GM12878 (cell line): ENCODE measurements around the gene FKBP9. TPM values are rescaled to one million over a fixed set of nuclear protein-coding genes. Genes with fewer than 3 reads are reported as not detected.

ENCODE experiments used
- ATAC-seq: fragments of 200-7000 bp; cut with Tn5 transposase; 3 replicates; pipeline ENCODE4 v1.9.1; 2020; ENCODE audit warnings: mild to moderate bottlenecking, moderate library complexity
- BruUV-seq: library from RNA; stranded (reverse); fragments of 400-500 nt; replicated peaks from 2 replicates; lab custom pipeline; 2021; lab: Mats Ljungman, UMichigan
- CTCF ChIA-PET: fragments of 300-600 bp; sonication (Branson Sonifier 250); formaldehyde crosslinking; extraction: SDS; loops from one replicate; lab custom pipeline; 2021; ENCODE audit warnings: inconsistent platforms; lab: Yijun Ruan, JAX
- POLR2A ChIA-PET: fragments of 350-600 bp; formaldehyde crosslinking; extraction: SDS; loops from one replicate; lab custom pipeline; 2021; ENCODE audit warnings: inconsistent platforms; lab: Charles Lee
- RAD21 ChIA-PET: fragments of 300-600 bp; sonication (Branson Sonifier 250); formaldehyde crosslinking; loops from one replicate; lab custom pipeline; 2023; ENCODE audit warnings: antibody characterized with exemption; ENCODE audit not compliant: unreplicated experiment; lab: Charles Lee
- SMC1A ChIA-PET: fragments of 300-600 bp; sonication (Branson Sonifier 250); formaldehyde crosslinking; loops from one replicate; lab custom pipeline; 2023; ENCODE audit not compliant: unreplicated experiment, uncharacterized antibody; lab: Charles Lee
- DNase-seq: peaks from one replicate; pipeline ENCODE4 v3.0.0-alpha.2; 2011; ENCODE audit warnings: low read depth, low spot score
- FAIRE-seq: peaks from 3 replicates; lab custom pipeline; 2011; peaks lifted over from hg19 to GRCh38; lab: Jason Lieb, UNC
- H2AFZ ChIP-seq: 2 replicates; pipeline ENCODE4 v1.6.0; 2011; ENCODE audit warnings: low read depth, low read length, control low read depth; ENCODE audit not compliant: control insufficient read depth
- H3K27ac ChIP-seq: 2 replicates; pipeline ENCODE4 v1.5.1; 2011; ENCODE audit warnings: control low read depth; ENCODE audit not compliant: control insufficient read depth, insufficient read depth
- H3K27me3 ChIP-seq, 2 experiments: replicated peaks in 1 of 2; 2 replicates each; pipeline versions ENCODE4 v1.6.0 to v1.6.1; 2011; ENCODE audit warnings: low read length in 1 of 2; ENCODE audit not compliant: control insufficient read depth in 2 of 2, insufficient read depth in 2 of 2
- H3K36me3 ChIP-seq, 2 experiments: 2 replicates each; pipeline ENCODE4 v1.5.1; 2011; ENCODE audit warnings: low read length in 1 of 2; ENCODE audit not compliant: control insufficient read depth in 2 of 2, insufficient read depth in 2 of 2
- H3K4me1 ChIP-seq: 2 replicates; pipeline ENCODE4 v1.6.1; 2011; ENCODE audit warnings: mild to moderate bottlenecking, low read length, moderate library complexity, mixed read lengths; ENCODE audit not compliant: control insufficient read depth, insufficient read depth
- H3K4me2 ChIP-seq: 2 replicates; pipeline ENCODE4 v1.6.0; 2011; ENCODE audit warnings: control low read depth; ENCODE audit not compliant: control insufficient read depth, insufficient read depth
- H3K4me3 ChIP-seq: fragments of 200-600 bp; sonication (generic); 2 replicates; pipeline ENCODE4 v1.5.1; 2016
- H3K79me2 ChIP-seq: 2 replicates; pipeline ENCODE4 v1.6.0; 2011; ENCODE audit warnings: low read length; ENCODE audit not compliant: control insufficient read depth, insufficient read depth
- H3K9ac ChIP-seq: 2 replicates; pipeline ENCODE4 v1.8.0; 2011; ENCODE audit warnings: low read length, control low read depth, mixed read lengths; ENCODE audit not compliant: control insufficient read depth, insufficient read depth
- H3K9me3 ChIP-seq: replicated peaks from 3 replicates; pipeline ENCODE4 v1.5.1; 2011; ENCODE audit warnings: mild to moderate bottlenecking, low read length; ENCODE audit not compliant: control insufficient read depth, insufficient read depth
- H4K20me1 ChIP-seq: 2 replicates; pipeline ENCODE4 v1.6.0; 2011; ENCODE audit not compliant: control insufficient read depth, insufficient read depth
- ATF7 ChIP-seq: fragments of 450-650 bp; IDR thresholded peaks from 2 replicates; pipeline ENCODE4 v1.6.1; 2016; ENCODE audit warnings: low read depth, mild to moderate bottlenecking
- BCL11A ChIP-seq: IDR thresholded peaks from 2 replicates; pipeline ENCODE4 v1.6.1; 2011; ENCODE audit warnings: low read depth, low read length
- JUNB ChIP-seq: IDR thresholded peaks from 2 replicates; pipeline ENCODE4 v1.6.1; 2016; ENCODE audit warnings: antibody characterized with exemption, mild to moderate bottlenecking
- KDM1A ChIP-seq: fragments of 200-600 bp; sonication (generic); IDR thresholded peaks from 2 replicates; pipeline ENCODE4 v1.6.1; 2016; ENCODE audit warnings: borderline replicate concordance
- LARP7 ChIP-seq: fragments of 450-650 bp; IDR thresholded peaks from 2 replicates; pipeline ENCODE4 v1.6.1; 2017; ENCODE audit warnings: mild to moderate bottlenecking
- NFIC ChIP-seq: IDR thresholded peaks from 2 replicates; pipeline ENCODE4 v1.6.1; 2012; ENCODE audit warnings: low read depth, mild to moderate bottlenecking, inconsistent platforms, low read length, moderate library complexity
- NFXL1 ChIP-seq: fragments of 450-650 bp; IDR thresholded peaks from 2 replicates; pipeline ENCODE4 v1.6.1; 2017; ENCODE audit warnings: antibody characterized with exemption, mild to moderate bottlenecking, borderline replicate concordance
- NR2C2 ChIP-seq: IDR thresholded peaks from 2 replicates; pipeline ENCODE4 v1.6.1; 2011; ENCODE audit warnings: borderline replicate concordance, low read depth; ENCODE audit not compliant: control insufficient read depth, insufficient read length
- NR2F1 ChIP-seq: fragments of 450-650 bp; conservative IDR thresholded peaks from 2 replicates; pipeline ENCODE4 v1.6.1; 2017; ENCODE audit warnings: mild to moderate bottlenecking
- RCOR1 ChIP-seq: conservative IDR thresholded peaks from 2 replicates; pipeline ENCODE4 v1.6.1; 2012; ENCODE audit warnings: low read depth, low read length, improper control_type of control experiment
- SMC3 ChIP-seq: IDR thresholded peaks from 2 replicates; pipeline ENCODE4 v1.6.1; 2011; ENCODE audit warnings: low read length, improper control_type of control experiment, borderline replicate concordance
- WGBS: methylation state at CpG from one replicate; pipeline ENCODE4 v1.1.6; 2016; ENCODE audit warnings: low lambda C conversion rate; ENCODE audit not compliant: insufficient replicate concordance, insufficient coverage; ENCODE audit errors: missing lambda C conversion rate; 5-methylcytosine and 5-hydroxymethylcytosine counted together
- in situ Hi-C: fragments of 300-500 bp; cut with MboI; formaldehyde crosslinking; loops from 9 replicates; pipeline ENCODE4 v1.14.3; 2018; ENCODE audit warnings: mixed read lengths
- intact Hi-C: fragments of 100-400 bp; cut with micrococcal nuclease; formaldehyde crosslinking; loops from one replicate; pipeline ENCODE4 v1.14.2; 2022; ENCODE audit not compliant: unreplicated experiment
- polyA plus RNA-seq, 11 experiments: library from polyadenylated mRNA; depleted of rRNA in 4 of 11; unstranded in 6 of 11; stranded (reverse) in 5 of 11; fragments of >200 nt; fragmentation: Nextera tagmentation in 4 of 11; fragmentation: Illumina TruSeq in 1 of 11; extraction: Ambion mirVana in 4 of 11; extraction: Trizol in 1 of 11; gene quantifications; 1 replicate in 1 of 11; 2 replicates in 10 of 11; pipeline versions ENCODE4 v1.2.1 to v1.2.3, GENCODE V29; 2011 to 2016; ENCODE audit warnings: inconsistent platforms in 2 of 11, missing spikeins in 2 of 11, low read depth in 1 of 11
- total RNA-seq, 4 experiments: library from RNA; depleted of rRNA in 3 of 4; stranded (reverse); fragments of >200 nt in 3 of 4; fragmentation: Illumina TruSeq in 1 of 4; extraction: Trizol in 1 of 4; gene quantifications; 2 replicates each; pipeline versions ENCODE4 v1.2.1 to v1.2.3, GENCODE V29; 2013 to 2021
- TF ChIP-seq, protein P1 (sequence below): fragments of 450-650 bp; IDR thresholded peaks from 2 replicates; pipeline ENCODE4 v1.6.1; 2016; ENCODE audit warnings: mild to moderate bottlenecking
- TF ChIP-seq, protein P2 (sequence below): fragments of 450-650 bp; IDR thresholded peaks from 2 replicates; pipeline ENCODE4 v1.6.1; 2017; ENCODE audit warnings: mild to moderate bottlenecking
- TF ChIP-seq, protein P3 (sequence below): fragments of 450-650 bp; formaldehyde crosslinking; IDR thresholded peaks from 2 replicates; pipeline ENCODE4 v1.4.0; 2022; ENCODE audit warnings: mild to moderate bottlenecking, moderate library complexity

The FKBP9 gene
- total and polyA plus RNA-seq, 10 of the 15 experiments (the other 5 are each of a cell fraction or from before 2014, with no cell fraction given), result 0.04 to 6.6 (median 2.6) TPM

DNA sequence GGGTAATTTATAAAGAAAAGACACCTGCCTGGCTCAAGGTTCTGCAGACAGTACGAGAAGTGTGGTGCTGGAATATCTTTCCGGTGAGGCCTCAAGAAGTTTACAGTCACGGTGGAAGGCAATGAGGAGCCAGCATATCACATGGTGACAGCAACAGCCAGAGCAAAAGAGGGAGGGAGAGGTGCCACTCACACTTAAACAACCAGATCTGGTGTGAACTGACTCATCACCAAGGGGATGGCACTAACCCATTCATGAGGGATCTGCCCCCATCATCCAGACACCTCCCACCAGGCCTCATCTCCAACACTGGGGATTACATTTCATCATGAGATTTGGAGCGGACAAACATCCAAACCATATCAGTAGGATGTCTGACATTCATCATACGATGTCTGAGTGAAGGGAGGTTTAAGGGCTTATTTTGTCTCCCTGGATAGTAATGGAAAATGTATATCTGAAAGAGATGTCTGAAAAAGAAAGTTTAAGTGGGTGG is 42.2 kb upstream of the FKBP9 start (continued):
- TF ChIP-seq NFXL1, result no peak
- no peak for TF ChIP-seq NR2F1
- TF ChIP-seq JUNB, result no peak
- TF ChIP-seq, protein P1, sequence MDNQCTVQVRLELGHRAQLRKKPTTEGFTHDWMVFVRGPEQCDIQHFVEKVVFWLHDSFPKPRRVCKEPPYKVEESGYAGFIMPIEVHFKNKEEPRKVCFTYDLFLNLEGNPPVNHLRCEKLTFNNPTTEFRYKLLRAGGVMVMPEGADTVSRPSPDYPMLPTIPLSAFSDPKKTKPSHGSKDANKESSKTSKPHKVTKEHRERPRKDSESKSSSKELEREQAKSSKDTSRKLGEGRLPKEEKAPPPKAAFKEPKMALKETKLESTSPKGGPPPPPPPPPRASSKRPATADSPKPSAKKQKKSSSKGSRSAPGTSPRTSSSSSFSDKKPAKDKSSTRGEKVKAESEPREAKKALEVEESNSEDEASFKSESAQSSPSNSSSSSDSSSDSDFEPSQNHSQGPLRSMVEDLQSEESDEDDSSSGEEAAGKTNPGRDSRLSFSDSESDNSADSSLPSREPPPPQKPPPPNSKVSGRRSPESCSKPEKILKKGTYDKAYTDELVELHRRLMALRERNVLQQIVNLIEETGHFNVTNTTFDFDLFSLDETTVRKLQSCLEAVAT, result no peak
- no peak for TF ChIP-seq KDM1A
- no peak for TF ChIP-seq ATF7
- TF ChIP-seq NFIC, result no peak
- TF ChIP-seq, protein P2, sequence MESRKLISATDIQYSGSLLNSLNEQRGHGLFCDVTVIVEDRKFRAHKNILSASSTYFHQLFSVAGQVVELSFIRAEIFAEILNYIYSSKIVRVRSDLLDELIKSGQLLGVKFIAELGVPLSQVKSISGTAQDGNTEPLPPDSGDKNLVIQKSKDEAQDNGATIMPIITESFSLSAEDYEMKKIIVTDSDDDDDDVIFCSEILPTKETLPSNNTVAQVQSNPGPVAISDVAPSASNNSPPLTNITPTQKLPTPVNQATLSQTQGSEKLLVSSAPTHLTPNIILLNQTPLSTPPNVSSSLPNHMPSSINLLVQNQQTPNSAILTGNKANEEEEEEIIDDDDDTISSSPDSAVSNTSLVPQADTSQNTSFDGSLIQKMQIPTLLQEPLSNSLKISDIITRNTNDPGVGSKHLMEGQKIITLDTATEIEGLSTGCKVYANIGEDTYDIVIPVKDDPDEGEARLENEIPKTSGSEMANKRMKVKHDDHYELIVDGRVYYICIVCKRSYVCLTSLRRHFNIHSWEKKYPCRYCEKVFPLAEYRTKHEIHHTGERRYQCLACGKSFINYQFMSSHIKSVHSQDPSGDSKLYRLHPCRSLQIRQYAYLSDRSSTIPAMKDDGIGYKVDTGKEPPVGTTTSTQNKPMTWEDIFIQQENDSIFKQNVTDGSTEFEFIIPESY, result no peak
- TF ChIP-seq SMC3, result no peak
- TF ChIP-seq NR2C2, result no peak
- no peak for TF ChIP-seq LARP7

DNA sequence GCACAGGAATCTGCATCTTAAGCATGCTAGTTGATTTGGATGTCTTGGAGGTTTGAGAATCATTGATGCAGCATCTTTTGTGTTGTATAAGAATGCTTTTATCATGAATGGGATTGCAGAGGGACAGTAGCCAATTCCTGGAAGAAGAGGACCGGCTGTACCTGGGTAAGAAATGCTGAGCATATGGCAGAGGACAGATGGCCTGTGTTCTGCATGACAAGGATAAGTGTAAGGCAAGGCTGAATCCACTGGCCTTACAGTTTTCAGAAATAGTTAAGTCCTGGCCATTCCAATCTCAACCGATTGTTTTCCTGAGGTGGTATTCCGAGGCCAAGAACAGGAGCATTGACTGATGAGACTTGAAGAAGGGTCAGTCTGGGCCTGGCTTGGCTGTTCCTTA is 41.2 kb upstream of the FKBP9 start:
- CTCF ChIA-PET, result interaction anchor here (0.7 kb wide), 1 partner anchor 70 kb away, joined by 3 read pairs; no protein-coding TSS in a partner anchor
- no peak for DNase-seq
- RAD21 ChIA-PET, result no interaction called here
- POLR2A ChIA-PET, result no interaction called here
- H3K36me3 ChIP-seq, result no peaks in the 10 kb centered on the region
- in situ Hi-C loops, result no loop called here
- no peaks in the 10 kb centered on the region for H3K4me1 ChIP-seq
- H3K4me3 ChIP-seq, result no peak overlapping the region
- no peak for TF ChIP-seq BCL11A
- TF ChIP-seq, protein P3, sequence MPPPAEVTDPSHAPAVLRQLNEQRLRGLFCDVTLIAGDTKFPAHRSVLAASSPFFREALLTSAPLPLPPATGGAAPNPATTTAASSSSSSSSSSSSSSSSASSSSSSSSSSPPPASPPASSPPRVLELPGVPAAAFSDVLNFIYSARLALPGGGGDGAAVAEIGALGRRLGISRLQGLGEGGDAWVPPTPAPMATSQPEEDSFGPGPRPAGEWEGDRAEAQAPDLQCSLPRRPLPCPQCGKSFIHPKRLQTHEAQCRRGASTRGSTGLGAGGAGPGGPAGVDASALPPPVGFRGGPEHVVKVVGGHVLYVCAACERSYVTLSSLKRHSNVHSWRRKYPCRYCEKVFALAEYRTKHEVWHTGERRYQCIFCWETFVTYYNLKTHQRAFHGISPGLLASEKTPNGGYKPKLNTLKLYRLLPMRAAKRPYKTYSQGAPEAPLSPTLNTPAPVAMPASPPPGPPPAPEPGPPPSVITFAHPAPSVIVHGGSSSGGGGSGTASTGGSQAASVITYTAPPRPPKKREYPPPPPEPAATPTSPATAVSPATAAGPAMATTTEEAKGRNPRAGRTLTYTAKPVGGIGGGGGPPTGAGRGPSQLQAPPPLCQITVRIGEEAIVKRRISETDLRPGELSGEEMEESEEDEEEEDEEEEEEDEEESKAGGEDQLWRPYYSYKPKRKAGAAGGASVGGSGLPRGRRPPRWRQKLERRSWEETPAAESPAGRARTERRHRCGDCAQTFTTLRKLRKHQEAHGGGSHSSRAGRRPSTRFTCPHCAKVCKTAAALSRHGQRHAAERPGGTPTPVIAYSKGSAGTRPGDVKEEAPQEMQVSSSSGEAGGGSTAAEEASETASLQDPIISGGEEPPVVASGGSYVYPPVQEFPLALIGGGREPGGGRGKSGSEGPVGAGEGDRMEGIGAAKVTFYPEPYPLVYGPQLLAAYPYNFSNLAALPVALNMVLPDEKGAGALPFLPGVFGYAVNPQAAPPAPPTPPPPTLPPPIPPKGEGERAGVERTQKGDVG, result no peak
- no peak for TF ChIP-seq RCOR1
- TF ChIP-seq, all 136 proteins: peak for 0
- Histone ChIP-seq H4K20me1 (no peaks in the 10 kb centered on the region), H3K79me2 (no peaks in the 10 kb centered on the region), H3K27ac (no peak overlapping the region), H3K27me3 (no peaks in the 10 kb centered on the region), H3K4me2 (no peak overlapping the region), H2AFZ (no peak overlapping the region), H3K9me3 (no peaks in the 10 kb centered on the region), H3K9ac (no peak overlapping the region)
- 98% methylated on average over 3 of the region's 3 CpGs for WGBS
- intact Hi-C loops, result no loop called here
- SMC1A ChIA-PET, result no interaction called here
- FAIRE-seq (no peak), ATAC-seq (no peak)
- BruUV-seq, result no TSS peak
